ENCODE data around the gene MSMO1. TPM values are rescaled to one million over a fixed set of nuclear protein-coding genes. Genes with fewer than 3 reads are reported as not detected.
"Not testable (repeated sequence)": the region's sequence is repeated elsewhere in the genome, so short reads cannot be mapped to it uniquely, and the experiment has no call there.

MSMO1 gene
- total RNA-seq (ENCODE audit: insufficient read depth, low replicate concordance): 104 TPM

DNA sequence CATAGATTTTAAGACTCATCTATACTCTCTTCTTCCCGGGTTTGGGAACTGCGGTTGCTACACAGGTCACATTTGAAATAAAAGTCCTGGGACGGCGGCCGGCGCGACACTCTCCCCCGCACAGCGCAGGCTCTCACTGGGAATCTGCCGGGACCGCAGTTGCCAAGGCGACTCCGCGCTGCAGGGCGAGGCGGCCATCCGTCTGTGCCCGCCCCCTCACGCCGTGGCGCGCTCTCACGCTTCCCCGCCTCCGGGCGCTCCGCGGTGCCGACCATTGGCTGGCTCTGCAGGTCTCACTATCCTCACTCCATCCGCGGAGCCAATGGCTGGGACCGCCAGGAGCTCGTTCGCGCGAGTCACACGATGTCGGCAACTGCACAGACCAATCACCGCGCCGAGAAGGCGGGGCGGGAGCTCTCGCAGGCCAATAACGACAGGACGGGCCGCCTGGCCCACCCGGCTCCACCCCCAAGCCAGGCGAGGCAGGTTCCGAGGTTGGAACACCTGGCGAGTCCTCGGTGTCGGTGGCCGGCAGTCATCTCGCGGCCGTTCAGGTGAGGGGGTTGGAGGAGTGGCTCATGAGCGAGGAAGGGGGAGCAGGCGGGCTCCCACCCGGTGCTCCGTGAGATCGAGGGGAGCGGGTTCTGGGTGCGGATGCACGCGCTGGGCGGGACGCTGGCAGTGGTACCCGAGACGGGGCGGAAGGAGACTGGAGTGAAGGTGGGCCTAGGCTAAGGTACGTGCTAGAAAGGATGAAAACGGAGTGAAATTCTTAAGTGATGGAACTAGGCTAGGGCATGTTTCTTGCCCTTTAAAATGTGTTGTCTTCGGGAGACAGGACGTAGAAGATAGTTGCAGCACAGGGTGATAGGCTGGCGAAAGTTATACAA is at the start of gene MSMO1:
MSMO1 (plus strand) TSS at position 459 of the 890 bp plus-strand sequence. CDS start 5,702 bp downstream, outside the sequence.
- DNase-seq (ENCODE audit: low spot score): peak; percentile 100

DNA sequence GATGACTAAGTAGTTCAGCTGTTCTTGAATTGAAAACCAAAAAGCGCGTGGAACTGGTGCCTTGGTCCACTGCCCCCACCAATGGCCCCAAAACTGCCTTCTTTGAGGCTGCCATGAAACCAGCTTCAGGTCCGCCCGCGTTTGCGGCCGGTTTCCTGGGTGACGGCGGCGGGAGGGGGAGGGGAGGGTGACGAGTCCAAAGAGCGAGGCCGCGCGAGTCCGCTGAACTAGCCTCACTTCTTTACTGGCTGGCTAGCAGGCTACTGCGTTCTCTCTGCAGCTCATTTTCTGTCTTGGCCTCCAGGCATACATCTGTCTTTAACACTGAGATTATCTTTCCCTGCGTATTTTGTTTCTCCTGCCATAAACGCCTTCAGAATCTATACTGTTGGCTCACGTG is 47.9 kb upstream of the MSMO1 start:
- DNase-seq (ENCODE audit: low spot score): not testable (repeated sequence)

DNA sequence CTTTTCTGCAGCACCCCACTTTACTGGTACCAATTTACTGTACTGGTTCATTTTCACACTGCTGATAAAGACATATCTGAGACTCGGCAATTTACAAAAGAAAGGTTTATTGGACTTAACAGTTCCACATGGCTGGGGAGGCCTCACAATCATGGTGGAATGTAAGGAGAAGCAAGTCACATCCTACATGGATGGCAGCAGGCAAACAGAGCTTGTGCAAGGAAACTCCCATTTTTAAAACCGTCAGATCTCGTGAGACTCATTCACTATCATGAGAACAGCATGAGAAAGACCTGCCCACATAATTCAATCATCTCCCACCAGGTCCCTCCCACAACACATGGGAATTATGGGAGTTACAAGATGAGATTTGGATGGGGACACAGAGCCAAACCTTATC is 42.8 kb upstream of the MSMO1 start:
- not testable (repeated sequence) for DNase-seq (ENCODE audit: low spot score)

DNA sequence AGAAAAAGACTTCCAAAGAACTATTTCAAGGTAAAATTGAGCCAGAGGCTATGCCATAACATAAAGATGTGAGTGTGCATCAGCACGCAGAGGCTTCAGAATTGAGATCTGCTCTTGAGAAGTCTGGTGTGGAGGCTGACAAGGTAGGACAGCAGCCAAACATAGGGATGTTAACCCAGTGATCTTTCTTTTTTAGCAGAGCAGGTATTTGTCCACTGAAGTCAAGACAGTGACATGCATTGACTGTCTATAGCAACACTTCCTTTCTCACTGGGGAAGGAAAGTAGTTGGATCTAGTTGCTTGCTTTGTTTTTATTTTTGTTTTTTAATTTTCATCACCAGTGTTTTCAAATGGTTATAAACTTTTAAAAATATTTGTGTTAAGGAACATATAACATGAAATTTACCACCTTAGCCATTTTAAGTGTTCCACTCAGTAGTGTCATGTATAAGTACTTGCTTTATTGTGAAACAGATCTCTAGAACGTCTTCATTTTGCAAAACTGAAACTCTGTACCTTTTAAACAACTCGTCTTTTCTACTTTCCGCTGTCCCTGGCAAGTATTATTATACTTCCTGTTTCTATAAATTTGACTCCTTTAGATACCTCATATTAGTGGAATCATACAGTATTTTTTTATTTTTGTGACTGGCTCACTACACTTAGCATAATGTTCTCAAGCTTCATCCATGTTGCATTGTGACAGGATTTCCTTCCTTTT is 40.7 kb upstream of the MSMO1 start:
- not testable (repeated sequence) for DNase-seq (ENCODE audit: low spot score)

DNA sequence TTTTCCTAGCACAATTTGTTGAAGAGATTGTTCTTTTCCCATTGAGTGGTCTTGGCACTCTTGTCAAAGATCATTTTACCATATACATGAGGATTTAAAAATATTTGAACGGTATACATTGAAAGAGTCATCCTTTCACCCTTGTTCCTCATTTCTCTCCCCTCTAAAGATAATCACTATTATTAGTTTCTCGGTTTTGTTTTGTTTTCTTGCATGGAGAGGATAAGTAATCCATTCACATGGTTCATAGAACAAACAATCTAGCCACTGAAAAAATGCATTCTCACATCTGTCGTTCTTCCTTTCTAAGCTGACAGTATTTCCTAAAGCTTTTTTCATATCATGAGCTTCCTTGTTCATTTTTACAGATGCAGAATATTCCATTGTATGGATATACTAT is 39.2 kb upstream of the MSMO1 start:
- no peak for DNase-seq (ENCODE audit: low spot score)

DNA sequence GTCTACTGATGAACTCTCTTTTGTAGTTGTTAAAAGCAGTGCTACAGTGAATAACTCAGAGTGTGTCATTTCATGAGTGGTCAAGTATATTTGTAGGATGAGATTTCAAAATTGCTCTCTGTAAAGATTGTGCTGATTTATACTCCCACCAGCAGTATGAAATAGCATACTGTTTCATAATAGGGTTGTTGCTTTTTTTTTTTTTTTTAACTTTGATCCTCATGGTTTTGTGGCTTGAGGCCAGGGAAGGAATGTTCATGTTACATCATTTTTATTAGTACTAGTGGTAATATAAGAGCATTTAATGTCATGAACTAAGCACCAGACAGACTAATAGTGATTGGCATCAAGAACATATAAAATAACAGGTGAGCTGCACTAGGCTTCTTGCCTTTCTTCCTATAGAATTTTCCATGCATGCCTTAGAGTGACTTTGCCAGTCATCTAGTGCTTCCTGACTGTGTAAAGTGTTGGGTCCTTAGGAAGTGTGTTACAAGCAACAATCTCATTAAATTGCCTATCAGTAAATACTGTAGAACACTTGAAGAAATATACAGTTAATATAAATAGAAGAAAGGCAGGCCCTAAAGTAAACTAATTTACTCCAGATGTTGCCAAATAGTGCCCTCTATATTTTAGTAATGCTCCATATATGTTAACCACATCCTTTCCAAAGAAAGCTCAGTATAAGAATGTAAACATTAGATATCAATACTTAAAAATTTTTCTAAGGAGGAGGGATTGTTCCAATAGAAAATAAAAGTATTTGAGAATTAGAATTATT is 38.6 kb upstream of the MSMO1 start:
- peak; percentile 22 for DNase-seq (ENCODE audit: low spot score)

DNA sequence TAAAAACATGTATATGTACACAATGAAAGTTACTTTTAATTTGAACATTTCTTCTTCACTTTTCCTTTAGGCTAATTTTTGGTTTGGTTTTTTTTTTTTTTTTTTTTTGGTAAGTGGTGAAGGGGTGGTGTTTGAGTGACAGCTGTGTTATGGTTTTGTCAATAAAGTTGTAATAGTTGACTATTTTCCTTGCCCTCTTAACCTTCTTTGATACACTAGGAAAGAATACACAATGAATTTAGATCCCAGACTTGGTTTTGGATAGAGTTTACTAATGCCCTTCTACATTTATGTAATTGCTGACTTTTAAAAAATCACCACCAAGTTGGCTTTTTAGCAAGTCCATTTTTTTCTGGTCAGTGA is 38.1 kb upstream of the MSMO1 start:
- DNase-seq (ENCODE audit: low spot score): no peak

DNA sequence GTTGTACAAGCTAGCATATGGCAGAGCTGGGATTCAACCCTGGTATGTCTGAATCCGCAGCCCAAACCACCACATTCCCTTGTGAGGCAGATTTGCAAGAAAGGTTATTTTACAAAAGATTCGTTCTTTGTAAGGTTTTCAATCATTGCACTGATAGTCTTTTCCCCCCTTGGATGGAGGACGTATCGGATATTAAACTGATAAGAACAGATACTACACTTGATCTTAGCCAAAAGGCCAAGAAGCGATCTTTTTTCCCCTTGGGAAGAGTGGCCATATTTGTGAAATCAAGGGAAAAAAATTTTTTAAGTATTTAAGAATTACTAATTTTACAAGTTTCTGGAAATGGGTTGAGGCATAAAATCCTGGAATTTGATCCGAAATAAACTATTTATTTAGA is 34.4 kb upstream of the MSMO1 start:
- DNase-seq (ENCODE audit: low spot score): no peak

DNA sequence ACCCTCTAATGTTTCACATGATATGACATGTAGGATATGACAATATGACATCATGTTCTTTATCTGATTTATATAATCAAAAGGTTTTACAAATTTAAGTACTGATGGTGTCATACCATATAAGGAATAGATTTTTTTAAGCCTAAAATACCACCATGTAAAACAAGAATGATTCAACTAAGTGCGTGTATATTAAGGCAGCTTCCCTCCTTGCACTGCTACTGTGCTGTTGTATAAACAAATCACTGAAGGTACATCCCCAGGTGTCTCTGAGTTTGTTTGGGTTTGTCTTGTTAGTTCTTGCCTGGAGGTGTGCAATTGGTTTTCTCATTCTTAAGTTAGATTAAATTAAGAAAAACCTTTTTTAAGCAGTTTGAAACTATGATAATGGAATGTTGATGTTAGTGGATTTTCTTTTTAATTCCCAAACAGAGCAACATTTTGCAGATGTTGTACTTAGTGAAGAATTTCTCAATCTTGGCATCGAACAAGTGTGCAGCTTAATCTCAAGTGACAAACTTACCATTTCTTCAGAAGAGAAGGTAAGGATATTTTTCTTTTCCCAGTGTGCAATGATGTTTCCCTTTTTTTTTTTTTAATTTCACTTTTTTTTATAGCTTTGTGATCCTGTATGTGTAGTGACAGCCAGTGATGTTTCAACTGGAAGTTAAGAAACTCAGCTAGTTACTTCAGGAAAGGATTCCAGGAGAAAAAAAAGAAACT is 33.4 kb upstream of the MSMO1 start:
- no peak for DNase-seq (ENCODE audit: low spot score)

DNA sequence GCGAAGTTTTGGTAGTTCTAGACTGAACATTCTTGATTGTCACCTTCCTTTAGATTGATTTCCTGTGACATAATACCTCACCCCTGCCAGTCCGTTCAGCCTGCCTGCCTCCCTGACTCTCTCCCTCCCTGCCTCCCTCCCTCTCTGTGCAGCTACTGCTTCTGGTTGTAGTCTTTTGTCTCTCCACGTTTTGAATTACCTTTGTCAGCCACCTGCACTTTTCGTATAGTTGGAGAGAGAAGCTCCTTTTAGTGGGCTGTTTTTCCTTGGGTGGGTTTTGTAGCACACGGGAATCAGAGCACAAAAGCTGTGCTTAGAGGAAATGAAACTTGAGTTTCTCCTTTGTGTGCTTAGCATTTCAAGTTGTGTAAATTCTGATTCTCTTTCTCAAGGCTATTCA is 32.6 kb upstream of the MSMO1 start:
- no peak for DNase-seq (ENCODE audit: low spot score)

DNA sequence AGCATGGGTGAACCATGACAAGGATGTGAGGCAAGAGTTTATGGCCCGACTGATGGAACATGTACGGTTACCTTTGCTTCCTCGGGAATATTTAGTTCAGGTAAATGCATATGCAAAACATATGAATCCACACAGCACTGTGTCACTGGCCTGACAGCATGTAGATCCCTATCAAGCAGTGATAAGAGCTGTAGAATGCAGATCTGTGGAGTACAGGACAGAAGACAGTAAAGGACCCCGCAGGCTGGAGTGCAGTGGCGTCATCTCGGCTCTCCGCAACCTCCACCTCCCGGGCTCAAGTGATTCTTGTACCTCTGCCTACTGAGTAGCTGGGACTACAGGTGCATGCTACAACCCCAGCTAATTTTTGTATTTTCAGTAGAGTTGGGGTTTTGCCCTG is 29.8 kb upstream of the MSMO1 start:
- DNase-seq (ENCODE audit: low spot score): no peak

DNA sequence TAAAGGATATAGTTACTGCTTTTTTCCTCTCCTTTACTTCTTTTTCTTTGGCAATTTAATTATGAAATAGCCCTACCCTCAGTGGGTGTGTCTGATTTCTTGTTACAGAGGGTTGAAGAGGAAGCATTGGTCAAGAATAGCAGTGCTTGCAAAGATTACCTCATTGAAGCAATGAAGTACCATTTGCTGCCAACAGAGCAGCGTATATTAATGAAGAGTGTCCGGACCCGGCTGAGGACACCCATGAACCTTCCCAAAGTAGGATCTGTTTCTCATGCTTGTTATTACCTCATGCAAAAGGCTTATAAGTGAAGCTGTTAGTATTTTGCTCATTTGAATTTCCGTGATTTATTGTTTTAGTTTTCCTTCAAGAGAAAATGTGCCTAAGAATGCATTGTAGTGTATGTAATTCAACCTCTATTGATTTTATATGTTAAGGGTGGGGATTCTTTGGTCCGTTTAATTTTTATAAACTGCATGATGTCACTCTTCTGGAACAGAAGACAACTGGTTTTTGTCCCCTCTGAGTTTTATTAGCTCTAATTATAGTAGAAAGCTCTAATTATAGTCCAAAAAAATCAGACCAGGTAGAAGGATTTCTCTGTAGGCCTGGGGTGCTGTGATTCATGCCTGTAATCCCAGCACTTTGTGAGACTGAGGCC is 27.9 kb upstream of the MSMO1 start:
- DNase-seq (ENCODE audit: low spot score): no peak

DNA sequence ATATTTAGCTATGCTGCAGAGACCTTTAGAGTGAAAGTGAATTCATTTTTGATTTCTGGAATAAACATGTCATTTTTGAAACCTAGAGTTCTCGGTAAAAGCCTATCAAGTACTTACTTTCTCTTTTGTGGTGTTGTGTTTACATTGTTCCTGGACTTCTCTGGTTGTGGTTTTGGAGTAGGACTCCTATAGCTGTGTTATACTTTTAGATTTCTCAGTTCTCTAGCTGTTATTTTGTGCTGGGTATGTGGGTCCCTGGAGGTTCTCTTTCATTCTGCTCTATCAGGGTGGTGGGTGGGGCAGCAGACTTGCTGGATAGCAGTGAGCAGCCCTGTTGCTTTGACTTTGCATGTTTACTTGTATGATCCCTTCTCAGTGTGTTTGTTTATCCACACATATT is 25.6 kb upstream of the MSMO1 start:
- no peak for DNase-seq (ENCODE audit: low spot score)

DNA sequence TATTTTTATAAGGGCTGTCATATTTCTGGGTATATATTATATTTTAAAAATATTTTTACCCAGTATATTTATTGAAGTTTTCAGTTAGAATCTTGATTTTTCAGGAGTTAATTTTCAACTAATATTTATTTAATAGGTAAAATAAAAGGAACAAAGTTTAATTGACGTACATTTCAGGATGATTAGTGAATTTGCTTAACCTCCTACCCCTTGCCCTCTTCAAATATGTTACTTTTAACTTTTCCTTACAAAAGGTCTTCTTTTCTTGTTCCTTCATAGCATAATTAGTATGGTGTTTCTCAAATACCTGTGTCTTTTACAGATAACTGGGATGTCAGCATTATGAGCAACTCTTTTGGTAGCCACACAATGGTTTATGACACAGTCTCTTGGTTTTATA is 24.8 kb upstream of the MSMO1 start:
- no peak for DNase-seq (ENCODE audit: low spot score)

DNA sequence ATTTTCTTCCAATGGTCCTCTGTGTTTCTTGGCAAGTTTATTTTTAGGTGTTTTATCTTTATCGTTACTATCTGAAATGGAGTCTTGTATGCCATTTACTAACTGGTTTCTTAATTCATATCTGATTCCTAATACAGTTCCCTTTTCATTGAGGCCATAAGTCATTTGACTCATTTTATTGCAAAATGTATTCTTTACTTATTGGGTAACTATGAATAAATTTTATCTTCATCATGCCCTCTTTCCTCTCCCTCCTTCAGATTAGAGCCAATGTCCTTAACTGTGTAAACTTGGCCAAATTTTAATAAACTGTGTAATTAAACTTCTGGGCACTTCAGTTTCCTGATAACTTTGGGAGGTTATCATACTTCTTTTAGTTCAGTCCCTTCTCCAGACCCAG is 19.3 kb upstream of the MSMO1 start:
- no peak for DNase-seq (ENCODE audit: low spot score)

DNA sequence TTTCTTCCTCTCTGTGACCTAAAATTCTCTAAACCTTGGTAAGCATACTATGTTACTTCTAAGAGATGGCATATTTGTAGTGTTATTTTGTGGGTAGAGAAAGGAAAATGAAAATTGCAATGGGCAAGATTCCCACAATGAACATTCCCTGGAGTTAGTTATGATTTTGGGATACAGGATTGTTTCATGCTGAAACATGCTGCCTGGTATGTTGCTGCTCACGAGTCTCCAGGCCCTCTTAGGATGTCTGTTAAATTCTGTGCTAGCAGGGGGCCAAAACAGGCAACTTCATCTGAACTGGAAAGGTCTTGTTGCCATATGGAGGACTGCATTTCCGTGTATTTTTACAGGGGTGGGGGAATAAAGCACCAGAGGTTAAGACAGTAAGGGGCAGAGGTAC is 18.9 kb upstream of the MSMO1 start:
- DNase-seq (ENCODE audit: low spot score): no peak

DNA sequence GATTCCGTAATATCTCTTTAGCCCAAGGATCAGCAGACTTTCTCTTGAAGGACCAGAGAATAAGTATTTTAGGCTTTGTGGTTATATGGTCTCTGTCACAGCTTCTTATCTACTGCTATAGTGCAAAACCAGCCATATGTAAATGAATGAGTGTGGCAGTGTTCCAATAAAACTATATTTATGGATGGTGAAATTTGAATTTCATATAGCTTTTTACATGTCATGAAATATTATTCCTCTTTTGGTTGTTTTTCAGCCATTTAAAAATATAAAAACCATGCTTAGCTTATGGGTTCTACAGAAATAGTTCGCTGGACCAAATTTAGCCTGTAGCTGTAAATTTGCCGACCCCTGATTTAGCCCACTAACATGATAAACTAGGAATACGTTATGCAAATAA is 18.0 kb upstream of the MSMO1 start:
- no peak for DNase-seq (ENCODE audit: low spot score)

DNA sequence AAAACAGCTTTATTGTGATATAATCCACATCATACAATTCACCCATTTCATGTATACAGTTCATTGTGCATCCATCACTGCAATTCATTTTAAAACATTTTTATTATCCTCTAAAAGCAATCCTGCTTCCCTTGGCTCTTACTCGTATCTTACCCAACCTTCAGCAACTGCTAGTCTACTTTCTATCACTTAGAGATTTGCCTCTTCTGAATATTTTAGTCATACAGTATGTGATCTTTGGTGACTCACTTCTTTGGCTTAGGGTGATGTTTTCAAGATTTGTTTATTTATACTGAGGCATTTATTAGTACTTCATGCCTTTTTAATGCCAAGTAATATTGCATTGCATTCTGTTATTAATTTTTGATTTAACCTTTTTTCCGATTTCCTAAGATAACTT is 15.0 kb upstream of the MSMO1 start:
- no peak for DNase-seq (ENCODE audit: low spot score)

DNA sequence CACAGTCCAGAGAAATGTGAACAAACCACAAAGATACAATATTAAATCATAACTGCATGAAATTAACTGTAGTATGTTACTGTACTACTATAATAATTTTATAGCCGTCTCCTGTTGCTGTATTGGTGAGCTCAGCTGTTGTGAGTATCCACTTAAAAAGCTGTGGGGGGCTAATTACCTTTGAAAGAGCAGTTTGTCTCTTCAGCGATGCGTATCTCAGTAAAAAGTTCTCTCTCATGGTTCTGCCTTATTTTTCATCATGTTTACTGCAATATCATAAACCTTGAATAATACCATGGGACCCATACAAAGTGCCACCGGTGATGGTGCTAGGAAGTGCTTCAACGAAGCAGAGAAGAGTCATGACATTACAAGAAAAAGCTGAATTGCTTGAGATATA is 8.4 kb upstream of the MSMO1 start:
- DNase-seq (ENCODE audit: low spot score): no peak

DNA sequence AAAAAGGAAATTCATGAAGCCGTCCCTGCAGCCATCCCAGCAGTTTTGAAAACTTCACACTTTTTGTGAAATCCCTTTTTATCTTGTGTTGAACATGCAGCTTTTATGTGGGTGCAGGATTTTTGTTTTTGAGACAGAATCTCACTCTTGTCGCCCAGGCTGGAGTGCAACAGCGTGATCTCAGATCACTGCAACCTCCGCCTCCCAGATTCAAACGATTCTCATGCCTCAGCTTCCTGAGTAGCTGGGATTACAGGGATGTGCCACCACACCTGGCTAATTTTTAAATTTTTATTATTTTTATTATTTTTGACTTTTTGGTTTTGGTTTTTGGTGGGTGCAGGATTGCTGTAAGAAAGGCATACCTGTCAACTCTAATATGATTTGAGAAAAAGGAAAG is 8.0 kb upstream of the MSMO1 start:
- DNase-seq (ENCODE audit: low spot score): no peak

Measured in umbilical cord (tissue), 2 donors.